NT2/D1 (cell line): ENCODE measurements around the gene CDKN1C.
A peak's percentile ranks its signal among the peaks of the same experiment; 100 is the strongest.

Experiments used
- DNase-seq: peaks from one replicate; pipeline ENCODE4 v3.0.0-alpha.2; 2011; ENCODE audit warnings: low read depth, low spot score
- H3K27me3 ChIP-seq: 2 replicates; pipeline ENCODE4 v1.6.0; 2011; ENCODE audit warnings: mild to moderate bottlenecking; ENCODE audit not compliant: insufficient read length, insufficient read depth
- H3K36me3 ChIP-seq: 2 replicates; pipeline ENCODE4 v1.6.1; 2011; ENCODE audit warnings: mild to moderate bottlenecking, low read length, mixed read lengths; ENCODE audit not compliant: insufficient read depth, insufficient read length
- H3K4me1 ChIP-seq: 2 replicates; pipeline ENCODE4 v1.5.1; 2011; ENCODE audit not compliant: insufficient read depth, insufficient read length
- H3K4me3 ChIP-seq: 2 replicates; pipeline ENCODE4 v1.5.1; 2011; ENCODE audit warnings: low read depth; ENCODE audit not compliant: insufficient read length
- H3K9ac ChIP-seq: 2 replicates; pipeline ENCODE4 v1.6.0; 2011; ENCODE audit warnings: low read depth; ENCODE audit not compliant: insufficient read length
- H3K9me3 ChIP-seq: 2 replicates; pipeline ENCODE4 v1.5.1; 2011; ENCODE audit warnings: mild to moderate bottlenecking, low read length; ENCODE audit not compliant: insufficient read depth
- SUZ12 ChIP-seq: IDR thresholded peaks from 2 replicates; pipeline ENCODE4 v1.6.1; 2011; ENCODE audit not compliant: insufficient read length, insufficient read depth; ENCODE audit errors: extremely low read depth
- YY1 ChIP-seq: IDR thresholded peaks from 2 replicates; pipeline ENCODE4 v1.6.1; 2011; ENCODE audit not compliant: insufficient read length, insufficient read depth
- ZNF274 ChIP-seq: IDR thresholded peaks from 2 replicates; pipeline ENCODE4 v1.6.1; 2011; ENCODE audit warnings: mild to moderate bottlenecking, low read depth, low read length

CDKN1C gene

GRCh38 chr11:2883979-2884815 lies 1.4 kb downstream of the CDKN1C start:
- peaks cover 31% of the 10 kb centered on the region for H3K4me1 ChIP-seq
- no peak for DNase-seq
- peak overlapping the region; percentile 67 for H3K4me3 ChIP-seq
- peak overlapping the region; percentile 79 for H3K9ac ChIP-seq
- H3K27me3 ChIP-seq, result peaks cover 63% of the 10 kb centered on the region
- H3K36me3 ChIP-seq, result peaks cover 8% of the 10 kb centered on the region
- TF ChIP-seq SUZ12 (no peak), YY1 (no peak), ZNF274 (no peak)
- H3K9me3 ChIP-seq, result no peaks in the 10 kb centered on the region

DNA sequence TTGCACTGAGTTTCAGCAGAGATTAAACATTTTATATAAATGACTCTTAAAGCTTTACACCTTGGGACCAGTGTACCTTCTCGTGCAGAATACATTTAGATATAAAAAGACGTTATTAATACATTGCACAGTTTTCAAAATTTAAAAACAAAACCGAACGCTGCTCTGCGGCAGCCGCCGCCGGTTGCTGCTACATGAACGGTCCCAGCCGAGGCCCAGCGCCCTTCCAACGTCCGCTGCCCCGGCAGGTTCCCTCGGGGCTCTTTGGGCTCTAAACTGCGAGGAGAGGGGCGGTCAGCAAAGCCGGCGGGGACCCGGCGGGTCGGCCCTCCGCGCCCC lies 2.0 kb downstream of the CDKN1C start:
- Histone ChIP-seq H3K4me3 (peak overlapping the region; percentile 67), H3K9ac (peak overlapping the region; percentile 79)

DNA sequence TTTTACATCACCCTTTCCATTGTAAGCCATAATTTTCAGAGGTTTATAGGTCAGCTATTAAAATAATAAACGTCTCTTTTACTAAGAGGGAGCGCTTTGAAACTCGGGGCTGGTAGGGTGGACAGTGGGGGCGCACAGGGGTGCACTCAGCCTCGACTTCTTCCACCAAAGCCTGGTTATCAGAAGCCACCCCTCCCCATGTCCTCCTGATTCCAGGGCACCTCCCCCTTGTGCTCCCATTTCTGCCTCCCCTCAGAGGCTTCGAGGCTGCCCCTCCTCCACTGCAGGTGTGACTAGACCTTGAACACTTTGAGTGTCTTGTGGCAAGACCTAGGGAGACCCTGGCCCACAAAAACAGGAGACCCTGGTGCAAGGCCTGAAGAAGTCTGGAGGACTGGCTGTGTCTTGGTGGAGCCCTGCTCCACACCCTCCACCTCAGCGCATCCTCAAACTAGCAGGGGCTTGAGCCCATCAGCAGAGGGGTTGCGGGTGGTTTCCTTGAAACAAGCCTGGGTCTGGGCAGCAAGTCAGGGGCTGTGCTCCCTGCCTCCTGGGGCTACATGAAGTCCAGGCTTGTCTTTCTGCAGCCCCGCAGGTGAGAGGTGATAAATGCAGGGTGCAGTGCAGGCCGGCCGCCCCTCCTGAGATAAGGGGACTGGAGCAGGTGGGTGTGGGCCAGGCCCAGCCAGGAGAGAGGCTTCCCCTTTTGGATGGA lies 3.0 kb downstream of the CDKN1C start:
- peaks cover 31% of the 10 kb centered on the region for H3K4me1 ChIP-seq
- H3K4me3 ChIP-seq, result no peak overlapping the region
- H3K9ac ChIP-seq, result peak overlapping the region; percentile 33
- H3K27me3 ChIP-seq, result peaks cover 55% of the 10 kb centered on the region
- H3K36me3 ChIP-seq, result peaks cover 8% of the 10 kb centered on the region
- DNase-seq, result no peak
- TF ChIP-seq YY1, result no peak
- no peak for TF ChIP-seq SUZ12
- no peak for TF ChIP-seq ZNF274
- H3K9me3 ChIP-seq, result peaks cover 7% of the 10 kb centered on the region; the same call in 1 of the 2 replicates

More for the DNA sequence above, 2.0 kb downstream of the CDKN1C start:
- DNase-seq, result no peak
- Histone ChIP-seq H3K36me3 (peaks cover 8% of the 10 kb centered on the region), H3K27me3 (peaks cover 63% of the 10 kb centered on the region), H3K9me3 (peaks cover 6% of the 10 kb centered on the region; the same call in 1 of the 2 replicates), H3K4me1 (peaks cover 31% of the 10 kb centered on the region)
- TF ChIP-seq SUZ12 (no peak), ZNF274 (no peak), YY1 (no peak)

GRCh38 chr11:2881981-2882375 lies 3.6 kb downstream of the CDKN1C start:
- Histone ChIP-seq H3K4me1 (peaks cover 26% of the 10 kb centered on the region), H3K9me3 (peaks cover 7% of the 10 kb centered on the region; the same call in 1 of the 2 replicates), H3K9ac (peak overlapping the region; percentile 58), H3K4me3 (no peak overlapping the region), H3K27me3 (peaks cover 52% of the 10 kb centered on the region), H3K36me3 (peaks cover 8% of the 10 kb centered on the region)
- DNase-seq, result no peak
- TF ChIP-seq SUZ12 (no peak), YY1 (no peak), ZNF274 (no peak)

- H3K9ac ChIP-seq, result peak overlapping the region; percentile 58
- peaks cover 8% of the 10 kb centered on the region for H3K36me3 ChIP-seq
- TF ChIP-seq SUZ12, result no peak
- no peak for DNase-seq
- H3K9me3 ChIP-seq, result peaks cover 7% of the 10 kb centered on the region; the same call in 1 of the 2 replicates
- H3K27me3 ChIP-seq, result peaks cover 51% of the 10 kb centered on the region
- no peak overlapping the region for H3K4me3 ChIP-seq
- H3K4me1 ChIP-seq, result peaks cover 19% of the 10 kb centered on the region
Observed at GRCh38 chr11:2881076-2881980, 4.2 kb downstream of the CDKN1C start.

- Histone ChIP-seq H3K9ac (no peak overlapping the region), H3K9me3 (peaks cover 7% of the 10 kb centered on the region; the same call in 1 of the 2 replicates), H3K4me3 (no peak overlapping the region), H3K4me1 (peaks cover 18% of the 10 kb centered on the region), H3K27me3 (peaks cover 53% of the 10 kb centered on the region), H3K36me3 (peaks cover 8% of the 10 kb centered on the region)
- no peak for TF ChIP-seq SUZ12
- no peak for TF ChIP-seq YY1
- TF ChIP-seq ZNF274, result no peak
- no peak for DNase-seq
Observed at GRCh38 chr11:2880646-2881045, 4.9 kb downstream of the CDKN1C start.
